COLO829 (cell line): ENCODE measurements around the gene ABCA13.

Experiments
- DNase-seq: peaks from one replicate; pipeline ENCODE4 v3.0.0; 2012; ENCODE audit warnings: low spot score

ABCA13 gene

GRCh38 chr7:48518092-48518491, 346.8 kb downstream of the ABCA13 start:
- no peak for DNase-seq

DNA sequence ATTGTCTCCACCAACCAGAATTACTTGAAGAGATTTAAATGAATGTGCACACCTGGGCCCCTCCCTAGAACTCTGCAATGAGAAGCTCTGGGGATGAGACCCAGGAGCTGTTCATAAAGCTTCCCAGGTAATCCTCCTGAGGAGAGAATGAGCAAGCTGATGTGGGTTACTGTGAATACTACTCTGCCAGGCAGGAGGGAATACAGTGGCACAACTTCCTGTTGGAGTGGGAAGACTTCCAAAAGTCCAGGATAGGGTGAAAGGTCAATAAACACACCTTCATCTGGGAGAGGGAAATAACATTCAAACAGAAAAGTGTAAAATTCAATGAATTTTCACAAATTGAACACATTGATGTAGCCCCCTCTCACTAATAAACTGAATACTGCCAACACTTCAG, 351.4 kb downstream of the ABCA13 start:
- DNase-seq, result no peak

DNA sequence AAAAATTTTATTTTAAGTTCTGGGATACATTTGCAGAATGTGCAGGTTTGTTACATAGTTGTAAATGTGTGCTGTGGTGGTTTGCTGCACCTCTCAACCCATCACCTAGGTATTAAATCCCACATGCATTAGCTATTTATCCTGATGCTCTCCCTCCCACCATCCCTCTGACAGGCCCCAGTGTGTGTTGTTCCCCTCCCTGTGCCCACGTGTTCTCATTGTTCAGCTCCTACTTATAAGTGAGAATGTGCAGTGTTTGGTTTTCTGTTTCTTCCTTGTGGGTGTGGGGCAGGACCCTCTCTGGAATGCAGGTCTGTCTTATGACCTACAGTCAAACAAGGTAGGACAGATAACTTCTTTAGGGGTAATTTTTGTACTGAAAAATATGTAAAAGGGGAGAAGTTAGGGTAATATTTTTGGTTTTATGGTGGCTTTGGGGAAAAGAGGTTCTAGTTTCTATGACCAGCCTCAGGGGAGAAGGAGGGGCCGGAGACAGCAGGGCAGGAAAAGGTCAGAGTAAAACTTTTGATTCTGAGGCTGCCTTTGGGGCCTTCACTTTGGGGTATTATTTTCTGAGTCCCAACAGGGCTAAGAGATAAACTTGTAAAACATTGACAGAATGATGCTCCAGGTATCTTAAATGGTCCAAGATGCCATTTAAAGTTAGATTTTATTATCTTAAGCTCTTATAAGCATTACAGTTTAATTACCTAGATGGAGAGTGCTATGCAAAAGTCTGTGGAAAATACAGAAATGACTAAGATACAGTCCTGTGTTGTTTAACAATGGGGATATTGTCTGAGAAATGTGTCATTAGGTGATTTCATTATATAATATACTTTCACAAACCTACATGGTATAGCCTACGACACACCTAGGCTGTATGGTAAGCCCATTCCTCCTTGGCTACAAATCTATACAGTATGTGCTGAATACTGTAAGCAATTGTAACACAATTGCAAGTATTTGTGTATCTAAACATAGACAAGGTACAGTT, 354.8 kb downstream of the ABCA13 start:
- DNase-seq, result no peak

GRCh38 chr7:48528646-48529045, 357.4 kb downstream of the ABCA13 start:
- no peak for DNase-seq

DNA sequence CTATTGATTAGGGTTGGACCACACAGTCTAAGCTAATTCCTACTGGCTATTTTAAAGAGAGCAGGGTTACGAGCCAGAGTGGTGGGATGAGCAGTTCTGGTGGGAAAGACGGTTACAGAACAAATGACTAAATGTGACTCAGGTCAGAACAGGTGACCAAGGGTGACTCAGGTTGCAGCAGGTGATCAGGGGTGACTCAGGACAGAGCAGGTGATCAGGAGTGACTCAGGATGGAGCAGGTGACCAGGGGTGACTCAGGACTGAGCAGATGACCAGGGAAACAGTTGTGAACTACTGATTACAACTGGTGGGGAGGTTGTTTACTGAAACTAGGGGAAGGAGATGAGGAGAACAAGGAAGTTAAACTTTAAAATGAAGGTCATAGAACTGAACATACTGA, 366.3 kb downstream of the ABCA13 start:
- no peak for DNase-seq

- DNase-seq, result no peak
Observed at GRCh38 chr7:48540746-48541145, 369.5 kb downstream of the ABCA13 start.

DNA sequence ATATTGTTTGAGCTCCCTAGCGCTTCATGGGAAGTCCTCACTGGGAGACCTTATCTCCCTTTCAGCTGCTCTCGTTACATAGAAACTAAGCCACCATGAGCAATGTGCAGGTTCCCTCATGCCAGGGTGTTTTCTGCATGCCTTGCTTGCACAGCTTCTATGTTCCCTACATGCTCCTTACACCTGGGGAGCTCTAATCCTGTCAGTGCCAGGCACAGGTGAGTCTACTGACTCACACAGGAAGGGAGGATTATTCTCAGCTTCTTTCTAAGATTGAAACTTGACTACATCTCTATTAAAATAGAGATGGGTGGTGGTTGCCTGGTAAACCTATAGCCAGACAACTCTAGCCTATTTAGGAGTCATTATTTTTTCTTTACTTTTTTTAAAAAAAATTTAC, 377.4 kb downstream of the ABCA13 start:
- no peak for DNase-seq

DNA sequence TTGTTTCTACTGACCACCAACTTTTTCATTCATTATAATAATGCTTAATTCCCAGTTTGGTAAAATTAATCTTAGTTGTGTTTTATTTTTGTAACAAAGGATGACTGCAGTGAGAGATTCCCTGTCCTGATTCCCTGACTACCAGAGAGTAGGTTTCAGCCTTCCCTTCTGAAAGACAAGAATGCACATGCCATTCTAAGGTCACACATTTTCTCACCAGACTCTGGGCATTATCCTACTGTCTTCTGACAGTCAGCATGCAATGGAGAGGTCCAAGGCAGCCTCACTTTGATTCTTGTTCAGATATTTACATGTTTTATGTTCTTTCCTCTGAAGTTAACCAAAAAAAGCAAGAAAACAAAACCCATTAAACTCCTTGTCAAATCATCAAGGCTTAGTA, 380.4 kb downstream of the ABCA13 start:
- no peak for DNase-seq

GRCh38 chr7:48563334-48563733, 392.1 kb downstream of the ABCA13 start:
- no peak for DNase-seq

- DNase-seq, result no peak
Observed at GRCh38 chr7:48575516-48575915, 404.3 kb downstream of the ABCA13 start.

GRCh38 chr7:48587475-48587874, 416.2 kb downstream of the ABCA13 start:
- no peak for DNase-seq

- no peak for DNase-seq
Observed at GRCh38 chr7:48594349-48594748, 423.1 kb downstream of the ABCA13 start.

DNA sequence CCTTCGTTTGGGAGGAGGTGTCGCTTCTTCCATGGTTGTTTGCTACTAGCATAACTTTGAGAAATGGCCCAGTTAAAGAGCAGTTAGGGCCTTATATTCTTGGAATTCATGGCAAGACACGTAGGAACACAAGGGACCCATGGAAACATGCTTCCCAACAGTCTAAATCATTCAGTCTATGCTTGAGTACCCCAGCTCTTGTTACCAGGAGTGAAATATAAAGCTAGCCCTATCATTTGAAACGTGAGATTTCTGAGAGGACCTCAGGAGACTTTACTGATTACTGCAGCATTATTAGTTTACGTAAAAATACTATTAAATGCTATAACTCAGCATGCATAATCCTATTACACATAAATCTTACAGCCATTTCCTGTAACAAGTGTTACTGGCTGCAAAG, 424.5 kb downstream of the ABCA13 start:
- no peak for DNase-seq

- DNase-seq, result no peak
Observed at GRCh38 chr7:48610705-48611104, 439.4 kb downstream of the ABCA13 start.

- DNase-seq, result no peak
Observed at GRCh38 chr7:48611993-48612392, 440.7 kb downstream of the ABCA13 start.

GRCh38 chr7:48617508-48617907, 446.2 kb downstream of the ABCA13 start:
- no peak for DNase-seq

DNA sequence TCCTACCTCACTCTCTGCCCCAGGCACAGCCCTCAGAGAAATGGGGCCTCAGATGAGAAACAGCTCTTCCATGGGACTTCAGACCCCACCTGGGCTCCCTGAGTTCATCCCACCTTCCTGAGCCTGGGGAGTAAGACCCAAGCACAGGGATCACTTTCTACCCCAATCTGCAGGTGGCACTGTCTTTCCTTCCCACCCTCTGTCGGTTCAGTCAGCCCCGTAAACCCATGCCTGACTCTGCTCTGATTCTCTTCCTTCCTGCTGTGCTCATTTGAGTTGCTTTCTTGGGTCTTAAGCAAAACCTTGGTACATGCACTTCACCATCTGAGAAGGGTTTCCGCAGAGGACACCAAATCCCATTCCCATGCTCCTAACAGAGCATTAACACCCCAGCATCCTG, 446.7 kb downstream of the ABCA13 start:
- no peak for DNase-seq

- DNase-seq, result no peak
Observed at GRCh38 chr7:48621076-48621475, 449.8 kb downstream of the ABCA13 start.

- no peak for DNase-seq
Observed at GRCh38 chr7:48627164-48627563, 455.9 kb downstream of the ABCA13 start.

GRCh38 chr7:48628793-48629349, 457.6 kb downstream of the ABCA13 start:
- DNase-seq, result no peak

GRCh38 chr7:48634116-48634632, 462.9 kb downstream of the ABCA13 start:
- DNase-seq, result no peak

GRCh38 chr7:48635796-48636195, 464.5 kb downstream of the ABCA13 start:
- DNase-seq, result no peak

- DNase-seq, result no peak
Observed at GRCh38 chr7:48636391-48637015, 465.2 kb downstream of the ABCA13 start.
